ENCODE results near the gene SNRNP35.
"Not testable (repeated sequence)": the region's sequence is repeated elsewhere in the genome, so short reads cannot be mapped to it uniquely, and the experiment has no call there.

The SNRNP35 gene

GRCh38 chr12:123428591-123428990 lies 29.3 kb upstream of the SNRNP35 start:
- Histone ChIP-seq H3K4me3 (ENCODE audit: control insufficient read depth in 1 of 7, extremely low read depth in 1 of 7, insufficient read depth in 4 of 7, low read depth in 2 of 7, low read length in 6 of 7) (no peak overlapping the region), H3K27ac (ENCODE audit: insufficient read depth in 1 of 2, low read depth in 1 of 2, low read length in 2 of 2, poor library complexity in 1 of 2, severe bottlenecking in 2 of 2) (no peak overlapping the region), H3K9me3 (ENCODE audit: control extremely low read depth in 1 of 5, control insufficient read depth in 4 of 5, insufficient read depth in 2 of 5, low read depth in 1 of 5, low read length in 4 of 5) (no peaks in the 10 kb centered on the region), H3K27me3 (replicated peaks in 2 of 5; ENCODE audit: control insufficient read depth in 4 of 5, insufficient read depth in 5 of 5, low read length in 4 of 5) (no peaks in the 10 kb centered on the region), H3K36me3 (ENCODE audit: control insufficient read depth in 4 of 4, insufficient read depth in 4 of 4, low read length in 3 of 4) (peaks cover 8 to 41% (median 32%) of the 10 kb centered on the region in 4 experiments), H3K4me1 (ENCODE audit: control extremely low read depth in 1 of 4, control insufficient read depth in 4 of 4, insufficient read depth in 4 of 4, low read length in 3 of 4) (peaks cover 5 to 18% (median 17%) of the 10 kb centered on the region in 4 experiments)
- no peak for DNase-seq
- 67% methylated on average over 5 of the region's 6 CpGs for WGBS (ENCODE audit: insufficient coverage)
- ChIA-PET POLR2A (no interaction called here), CTCF (interaction anchor here (1.0 kb wide), 1 partner anchor 10 kb away, joined by 3 read pairs; no protein-coding TSS in a partner anchor)

- POLR2A ChIA-PET; H3K27me3 ChIP-seq (replicated peaks in 2 of 5; ENCODE audit: control insufficient read depth in 4 of 5, insufficient read depth in 5 of 5, low read length in 4 of 5); H3K27ac ChIP-seq (ENCODE audit: insufficient read depth in 1 of 2, low read depth in 1 of 2, low read length in 2 of 2, poor library complexity in 1 of 2, severe bottlenecking in 2 of 2); H3K9me3 ChIP-seq (ENCODE audit: control extremely low read depth in 1 of 5, control insufficient read depth in 4 of 5, insufficient read depth in 2 of 5, low read depth in 1 of 5, low read length in 4 of 5); DNase-seq; H3K4me3 ChIP-seq (ENCODE audit: control insufficient read depth in 1 of 7, extremely low read depth in 1 of 7, insufficient read depth in 4 of 7, low read depth in 2 of 7, low read length in 6 of 7): not testable (repeated sequence)
- CTCF ChIA-PET: interaction anchor here (1.0 kb wide), 1 partner anchor 11 kb away, joined by 3 read pairs; no protein-coding TSS in a partner anchor
- 90% methylated on average over 2 of the region's 8 CpGs for WGBS (ENCODE audit: insufficient coverage)
- H3K36me3 ChIP-seq (ENCODE audit: control insufficient read depth in 4 of 4, insufficient read depth in 4 of 4, low read length in 3 of 4): peaks cover 6 to 41% (median 31%) of the 10 kb centered on the region in 4 experiments
- H3K4me1 ChIP-seq (ENCODE audit: control extremely low read depth in 1 of 4, control insufficient read depth in 4 of 4, insufficient read depth in 4 of 4, low read length in 3 of 4): peaks cover 7 to 23% (median 22%) of the 10 kb centered on the region in 4 experiments
Measured at GRCh38 chr12:123429101-123429500, 28.8 kb upstream of the SNRNP35 start.

GRCh38 chr12:123431951-123432817 lies 25.8 kb upstream of the SNRNP35 start:
- 62% methylated on average over 12 of the region's 15 CpGs for WGBS (ENCODE audit: insufficient coverage)
- peak; percentile 76 to 94 (median 92) for DNase-seq
- CTCF ChIA-PET: interaction anchor here (1.3 to 1.4 kb wide), 2 partner anchors 9 to 37 kb away, joined by 3 to 4 read pairs; no protein-coding TSS in a partner anchor
- Histone ChIP-seq H3K4me3 (ENCODE audit: control insufficient read depth in 1 of 7, extremely low read depth in 1 of 7, insufficient read depth in 4 of 7, low read depth in 2 of 7, low read length in 6 of 7) (peak overlapping the region in 6 of 7 experiments; percentile 31 to 91 (median 55)), H3K36me3 (ENCODE audit: control insufficient read depth in 4 of 4, insufficient read depth in 4 of 4, low read length in 3 of 4) (peaks cover 6 to 29% (median 23%) of the 10 kb centered on the region in 4 experiments), H3K4me1 (ENCODE audit: control extremely low read depth in 1 of 4, control insufficient read depth in 4 of 4, insufficient read depth in 4 of 4, low read length in 3 of 4) (peaks cover 14 to 46% (median 44%) of the 10 kb centered on the region in 4 experiments), H3K27ac (ENCODE audit: insufficient read depth in 1 of 2, low read depth in 1 of 2, low read length in 2 of 2, poor library complexity in 1 of 2, severe bottlenecking in 2 of 2) (peak overlapping the region; percentile 81 to 82)
- POLR2A ChIA-PET: interaction anchor here (0.6 to 1.4 kb wide), 5 partner anchors 14 to 389 kb away, joined by 3 to 7 read pairs (median 4); partner anchors contain the start of genes MTRFR and SNRNP35
- H3K27me3 ChIP-seq (replicated peaks in 2 of 5; ENCODE audit: control insufficient read depth in 4 of 5, insufficient read depth in 5 of 5, low read length in 4 of 5); H3K9me3 ChIP-seq (ENCODE audit: control extremely low read depth in 1 of 5, control insufficient read depth in 4 of 5, insufficient read depth in 2 of 5, low read depth in 1 of 5, low read length in 4 of 5): not testable (repeated sequence)

- 97% methylated on average over 5 of the region's 6 CpGs for WGBS (ENCODE audit: insufficient coverage)
- no peaks in the 10 kb centered on the region for H3K27me3 ChIP-seq (replicated peaks in 2 of 5; ENCODE audit: control insufficient read depth in 4 of 5, insufficient read depth in 5 of 5, low read length in 4 of 5)
- no peaks in the 10 kb centered on the region for H3K9me3 ChIP-seq (ENCODE audit: control extremely low read depth in 1 of 5, control insufficient read depth in 4 of 5, insufficient read depth in 2 of 5, low read depth in 1 of 5, low read length in 4 of 5)
- H3K4me3 ChIP-seq (ENCODE audit: control insufficient read depth in 1 of 7, extremely low read depth in 1 of 7, insufficient read depth in 4 of 7, low read depth in 2 of 7, low read length in 6 of 7): peak overlapping the region in 5 of 7 experiments; percentile 1 to 97 (median 61)
- ChIA-PET POLR2A (interaction anchor here (1.4 kb wide), 2 partner anchors 25 to 200 kb away, joined by 4 to 5 read pairs; partner anchors contain the start of genes MTRFR and SNRNP35), CTCF (interaction anchor here (0.5 to 1.6 kb wide), 5 partner anchors 18 to 112 kb away, joined by 3 to 5 read pairs (median 4); no protein-coding TSS in a partner anchor)
- H3K4me1 ChIP-seq (ENCODE audit: control extremely low read depth in 1 of 4, control insufficient read depth in 4 of 4, insufficient read depth in 4 of 4, low read length in 3 of 4): peaks cover 14 to 52% (median 44%) of the 10 kb centered on the region in 4 experiments
- H3K27ac ChIP-seq (ENCODE audit: insufficient read depth in 1 of 2, low read depth in 1 of 2, low read length in 2 of 2, poor library complexity in 1 of 2, severe bottlenecking in 2 of 2): peak overlapping the region; percentile 81 to 82
- H3K36me3 ChIP-seq (ENCODE audit: control insufficient read depth in 4 of 4, insufficient read depth in 4 of 4, low read length in 3 of 4): peaks cover 3 to 18% (median 16%) of the 10 kb centered on the region in 4 experiments
- no peak for DNase-seq
Measured at GRCh38 chr12:123433615-123434014, 24.3 kb upstream of the SNRNP35 start.

- H3K36me3 ChIP-seq (ENCODE audit: control insufficient read depth in 4 of 4, insufficient read depth in 4 of 4, low read length in 3 of 4): peaks cover 2 to 11% (median 9%) of the 10 kb centered on the region in 4 experiments
- no peaks in the 10 kb centered on the region for H3K27me3 ChIP-seq (replicated peaks in 2 of 5; ENCODE audit: control insufficient read depth in 4 of 5, insufficient read depth in 5 of 5, low read length in 4 of 5)
- H3K4me3 ChIP-seq (ENCODE audit: control insufficient read depth in 1 of 7, extremely low read depth in 1 of 7, insufficient read depth in 4 of 7, low read depth in 2 of 7, low read length in 6 of 7): peak overlapping the region; percentile 60 to 97 (median 86)
- peak overlapping the region; percentile 90 to 94 for H3K27ac ChIP-seq (ENCODE audit: insufficient read depth in 1 of 2, low read depth in 1 of 2, low read length in 2 of 2, poor library complexity in 1 of 2, severe bottlenecking in 2 of 2)
- CTCF ChIA-PET: interaction anchor here (0.7 to 4.0 kb wide), 8 partner anchors 9 to 140 kb away, joined by 3 to 19 read pairs (median 4); partner anchors contain the start of gene KMT5A
- no peak for DNase-seq
- WGBS (ENCODE audit: insufficient coverage): 34% methylated on average over 5 of the region's 5 CpGs
- peaks cover 14 to 52% (median 44%) of the 10 kb centered on the region in 4 experiments for H3K4me1 ChIP-seq (ENCODE audit: control extremely low read depth in 1 of 4, control insufficient read depth in 4 of 4, insufficient read depth in 4 of 4, low read length in 3 of 4)
- no peaks in the 10 kb centered on the region for H3K9me3 ChIP-seq (ENCODE audit: control extremely low read depth in 1 of 5, control insufficient read depth in 4 of 5, insufficient read depth in 2 of 5, low read depth in 1 of 5, low read length in 4 of 5)
- POLR2A ChIA-PET: interaction anchor here (1.0 to 1.4 kb wide), 5 partner anchors 9 to 25 kb away, joined by 3 to 8 read pairs (median 4); partner anchors contain the start of gene SNRNP35
Measured at GRCh38 chr12:123435636-123436016, 22.3 kb upstream of the SNRNP35 start.

GRCh38 chr12:123436017-123436964 lies 21.6 kb upstream of the SNRNP35 start, which contains the start of gene RILPL2:
TSS of gene RILPL2 (minus strand) at chr12:123436684. CDS start at chr12:123436420, 264 bp downstream.
- ChIA-PET CTCF (interaction anchor here (0.8 to 4.0 kb wide), 8 partner anchors 9 to 140 kb away, joined by 3 to 19 read pairs (median 4); partner anchors contain the start of gene KMT5A), POLR2A (interaction anchor here (0.6 to 1.4 kb wide), 7 partner anchors 10 to 45 kb away, joined by 3 to 8 read pairs (median 4); partner anchors contain the start of gene SNRNP35)
- H3K4me3 ChIP-seq (ENCODE audit: control insufficient read depth in 1 of 7, extremely low read depth in 1 of 7, insufficient read depth in 4 of 7, low read depth in 2 of 7, low read length in 6 of 7): peak within 1 kb of the TSS; percentile 60 to 97 (median 86)

More at GRCh38 chr12:123436017-123436964, 21.6 kb upstream of the SNRNP35 start, which contains the start of gene RILPL2:
- 0% methylated on average over 54 of the region's 69 CpGs for WGBS (ENCODE audit: insufficient coverage)
- Histone ChIP-seq H3K4me1 (ENCODE audit: control extremely low read depth in 1 of 4, control insufficient read depth in 4 of 4, insufficient read depth in 4 of 4, low read length in 3 of 4) (peaks cover 14 to 52% (median 44%) of the 10 kb centered on the region in 4 experiments), H3K27ac (ENCODE audit: insufficient read depth in 1 of 2, low read depth in 1 of 2, low read length in 2 of 2, poor library complexity in 1 of 2, severe bottlenecking in 2 of 2) (peak within 1 kb of the TSS; percentile 90 to 94), H3K27me3 (replicated peaks in 2 of 5; ENCODE audit: control insufficient read depth in 4 of 5, insufficient read depth in 5 of 5, low read length in 4 of 5) (no peaks in the 10 kb centered on the region), H3K36me3 (ENCODE audit: control insufficient read depth in 4 of 4, insufficient read depth in 4 of 4, low read length in 3 of 4) (peaks cover 0 to 6% (median 3%) of the 10 kb centered on the region in 4 experiments), H3K9me3 (ENCODE audit: control extremely low read depth in 1 of 5, control insufficient read depth in 4 of 5, insufficient read depth in 2 of 5, low read depth in 1 of 5, low read length in 4 of 5) (no peaks in the 10 kb centered on the region)
- DNase-seq: peak; percentile 95 to 98 (median 97)

Data from common myeloid progenitor, CD34-positive (primary cell).